NCI-H1092 treated with DMSO at 0.1 percent for 48 hours (cell line): Measurements from ENCODE around the gene CCDC182.
A peak's percentile ranks its signal among the peaks of the same experiment; 100 is the strongest.

ENCODE experiments used
- DNase-seq: peaks from one replicate; lab custom pipeline; 2025; lab: John Stamatoyannopoulos, UW

Gene CCDC182

DNA sequence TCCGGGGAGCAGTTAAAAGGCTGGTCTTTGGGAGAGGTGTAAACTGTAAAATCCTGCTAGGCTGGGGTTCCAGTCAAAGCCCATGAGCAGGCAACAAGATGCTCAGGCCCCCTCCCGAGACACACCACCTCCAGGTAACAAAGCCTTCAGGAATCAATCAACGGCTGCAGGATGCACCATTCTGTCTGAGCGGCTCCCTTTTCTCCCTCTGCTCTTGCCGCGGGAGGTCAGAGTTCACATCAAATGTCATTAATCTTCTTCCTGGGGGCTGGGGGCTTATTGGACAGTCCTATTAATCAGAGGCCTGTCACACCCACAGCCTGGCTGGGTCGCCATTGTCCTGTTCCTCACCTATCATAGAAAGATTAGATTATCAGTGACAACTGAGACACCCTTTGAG, 11.9 kb upstream of the CCDC182 start:
- no peak for DNase-seq

GRCh38 chr17:57755480-57756070, 10.5 kb upstream of the CCDC182 start:
- peak; percentile 27 for DNase-seq

DNA sequence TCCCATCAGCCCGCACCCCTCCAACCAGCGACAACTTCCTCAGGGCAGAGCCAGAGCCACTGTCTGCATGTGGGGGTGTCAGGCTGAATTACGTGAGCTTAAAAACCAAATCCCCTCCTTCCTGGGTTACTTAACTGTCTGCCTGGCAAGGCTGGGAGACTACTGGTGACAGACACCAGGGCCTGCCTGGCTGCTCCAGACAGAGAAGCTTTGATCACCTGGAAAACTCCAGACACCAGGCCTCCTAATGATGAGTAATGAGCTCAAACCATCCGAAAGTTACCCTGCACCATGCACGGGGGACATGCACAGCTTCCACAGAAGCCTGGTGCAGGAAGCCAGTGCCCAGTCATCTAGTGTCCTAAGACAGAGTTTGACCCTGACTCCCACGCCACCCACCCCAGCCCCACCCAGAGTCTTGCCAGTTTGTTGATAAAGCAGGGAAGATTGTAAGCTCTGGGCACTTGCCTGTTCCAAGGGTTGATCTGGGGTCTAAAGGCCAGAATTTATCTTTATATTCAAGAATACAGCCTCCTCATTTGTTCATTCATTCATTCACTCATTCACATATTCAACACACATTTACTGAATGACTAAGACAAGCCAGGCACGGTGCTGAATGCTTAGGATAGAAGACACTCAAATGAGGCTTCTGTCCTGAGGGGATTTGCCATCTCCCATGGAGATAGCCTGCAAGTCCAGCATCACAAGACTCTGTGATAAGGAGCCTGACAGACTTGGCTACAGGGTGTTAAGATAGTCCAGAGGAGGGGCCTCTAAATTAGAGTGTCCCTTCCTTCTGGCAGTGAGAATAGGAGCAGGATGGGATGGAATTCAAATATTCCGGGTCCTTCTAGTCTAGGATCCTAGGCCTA, 7.2 kb upstream of the CCDC182 start:
- DNase-seq, result no peak

- DNase-seq, result no peak
Measured at GRCh38 chr17:57751348-57751971, 6.4 kb upstream of the CCDC182 start.

- no peak for DNase-seq
Measured at GRCh38 chr17:57750895-57751294, 5.8 kb upstream of the CCDC182 start.

GRCh38 chr17:57750109-57750871, 5.2 kb upstream of the CCDC182 start:
- no peak for DNase-seq

DNA sequence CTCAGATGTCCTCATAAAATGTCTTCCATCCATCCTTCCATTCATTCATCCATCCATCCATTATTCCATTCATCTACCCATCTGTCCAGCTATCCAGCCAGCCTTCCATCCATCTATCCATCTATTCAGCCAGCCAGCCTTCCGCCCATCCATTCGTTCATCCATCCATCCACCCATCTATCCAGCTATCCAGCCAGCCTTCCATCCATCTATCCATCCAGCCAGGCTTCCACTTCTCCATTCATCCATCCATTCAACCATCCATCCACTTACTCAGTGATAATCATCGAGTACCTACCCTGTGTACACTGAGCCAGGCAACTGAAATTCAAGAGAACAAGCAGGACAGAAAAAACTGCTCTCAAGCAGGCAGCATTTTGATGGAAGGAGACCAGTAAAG, 4.6 kb upstream of the CCDC182 start:
- no peak for DNase-seq

- DNase-seq, result peak; percentile 82
Measured at GRCh38 chr17:57747221-57748017, 2.3 kb upstream of the CCDC182 start.

GRCh38 chr17:57746221-57746620, 1.1 kb upstream of the CCDC182 start:
- no peak for DNase-seq

DNA sequence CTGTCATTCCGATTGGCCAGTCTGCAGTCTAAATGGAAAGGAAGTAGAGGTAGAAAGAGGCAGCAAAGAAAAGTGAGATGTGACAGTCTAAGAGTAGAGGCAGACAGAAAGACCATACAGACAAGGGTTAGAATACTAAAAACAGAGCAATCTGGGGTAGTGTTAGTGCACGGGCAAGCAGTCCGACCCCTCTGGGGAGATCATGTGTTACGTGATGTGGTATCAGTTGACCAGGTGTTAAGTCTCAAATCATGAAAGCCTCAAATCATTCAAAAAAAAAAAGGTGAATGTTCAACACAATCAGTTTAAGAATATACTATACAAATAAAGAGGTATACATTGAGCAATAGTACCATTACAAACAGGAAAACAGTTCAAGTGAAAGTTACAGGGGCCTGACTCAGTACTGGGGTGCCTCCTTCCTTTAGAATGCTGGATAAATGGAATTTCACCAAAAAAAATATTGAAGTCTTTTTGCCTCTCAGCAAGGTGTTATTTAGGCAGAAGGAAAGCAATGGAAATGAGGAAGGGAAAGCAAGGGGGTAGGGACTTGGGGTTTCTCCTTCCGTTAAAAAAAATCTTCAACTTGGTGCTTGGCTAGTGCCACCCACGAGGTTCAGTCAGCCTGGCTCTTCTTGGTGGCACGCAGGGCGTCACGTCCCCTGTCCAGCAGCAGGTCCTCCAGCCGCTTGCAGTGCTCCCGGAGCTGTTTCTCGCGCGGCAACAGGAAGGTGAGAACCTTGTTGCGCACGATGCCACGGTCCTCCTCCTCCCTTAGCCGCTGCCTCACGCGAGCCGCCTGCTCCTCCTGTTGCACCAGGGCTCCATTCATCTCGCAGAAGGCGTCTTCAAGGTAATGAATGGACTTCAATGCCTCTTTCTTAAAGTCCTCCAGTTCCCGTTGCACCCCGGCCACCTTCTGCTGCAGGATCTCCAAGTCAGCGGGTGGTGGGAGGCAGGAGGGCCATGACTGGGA, 616 bp downstream of the CCDC182 start:
- DNase-seq, result no peak

- no peak for DNase-seq
Measured at GRCh38 chr17:57740235-57740528, 4.9 kb downstream of the CCDC182 start.

DNA sequence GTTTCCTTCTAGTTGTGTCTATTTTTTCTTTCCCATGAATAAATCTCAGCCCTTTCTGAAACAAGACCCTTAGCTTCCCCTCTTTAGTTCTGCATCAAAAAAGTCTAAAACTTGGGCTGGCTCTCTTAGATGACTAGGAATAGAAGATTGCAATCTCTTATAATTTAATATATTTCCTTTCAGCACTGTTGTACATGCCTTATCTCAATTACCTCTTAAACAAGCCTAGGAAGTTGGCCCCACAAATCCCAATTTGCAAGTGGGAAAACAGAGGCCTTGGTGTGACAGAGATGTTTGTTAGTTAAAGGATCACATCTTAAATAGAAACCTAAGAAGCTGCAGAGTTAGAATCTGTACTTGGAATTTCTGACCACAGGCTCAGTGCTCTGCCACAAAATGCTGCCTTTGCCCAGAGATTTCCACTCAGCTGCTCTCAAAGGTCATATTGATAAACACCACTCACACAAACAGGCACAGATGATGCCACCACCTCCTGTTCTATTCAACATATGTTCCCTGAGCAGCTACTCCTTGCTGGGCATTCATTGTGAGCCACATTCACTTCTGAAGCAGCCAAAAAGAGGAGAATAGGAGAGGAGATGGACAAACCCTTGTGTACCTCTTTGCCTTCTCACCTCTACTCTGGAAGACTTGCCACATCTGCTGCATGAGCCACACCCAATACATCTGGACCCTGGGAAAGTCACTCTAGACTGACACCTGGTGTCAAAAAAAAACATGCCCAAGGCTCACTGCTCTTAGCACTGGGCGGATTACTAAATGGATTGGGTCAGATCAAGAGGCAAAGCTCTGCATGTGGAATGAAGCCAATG, 5.5 kb downstream of the CCDC182 start:
- peak; percentile 31 for DNase-seq

DNA sequence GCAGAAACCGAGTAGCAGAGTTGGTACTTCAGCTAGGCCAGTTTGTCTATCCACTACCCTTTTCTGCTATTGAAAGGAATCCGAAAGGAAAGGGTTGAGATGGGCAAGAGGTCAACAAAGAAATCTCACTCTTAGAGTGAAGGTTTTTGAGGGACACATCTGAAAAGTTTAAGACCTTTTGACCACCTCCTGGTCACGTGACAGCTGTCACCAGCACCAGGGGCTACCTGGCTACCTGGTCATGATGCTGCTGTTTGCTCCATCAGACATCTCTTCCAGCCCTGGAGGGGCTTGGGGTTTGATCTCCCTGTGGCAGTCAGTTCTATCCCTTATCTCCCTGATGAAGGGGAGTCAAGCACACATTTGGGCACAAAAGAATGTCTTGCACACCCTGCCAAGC, 7.6 kb downstream of the CCDC182 start:
- no peak for DNase-seq

DNA sequence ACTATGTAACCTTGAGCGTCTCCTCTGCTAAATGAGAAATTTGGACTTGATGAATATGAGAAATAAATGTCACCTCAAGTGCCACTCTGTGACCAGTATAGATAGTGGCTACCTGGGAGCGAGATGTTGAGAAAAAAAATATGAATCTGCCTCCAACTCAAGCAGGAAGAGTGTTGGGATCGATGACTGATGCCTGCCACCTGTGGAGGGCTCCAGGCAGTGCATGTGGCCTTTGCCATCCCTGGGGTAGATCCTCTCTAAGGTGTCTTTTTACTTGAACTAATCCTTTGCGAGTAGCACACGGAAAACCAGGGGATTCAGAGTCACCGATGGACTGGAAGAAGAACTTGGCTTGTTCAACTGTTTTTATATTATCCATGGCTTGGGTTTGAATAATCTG, 9.4 kb downstream of the CCDC182 start:
- DNase-seq, result no peak

GRCh38 chr17:57735230-57735629, 9.9 kb downstream of the CCDC182 start:
- DNase-seq, result no peak

DNA sequence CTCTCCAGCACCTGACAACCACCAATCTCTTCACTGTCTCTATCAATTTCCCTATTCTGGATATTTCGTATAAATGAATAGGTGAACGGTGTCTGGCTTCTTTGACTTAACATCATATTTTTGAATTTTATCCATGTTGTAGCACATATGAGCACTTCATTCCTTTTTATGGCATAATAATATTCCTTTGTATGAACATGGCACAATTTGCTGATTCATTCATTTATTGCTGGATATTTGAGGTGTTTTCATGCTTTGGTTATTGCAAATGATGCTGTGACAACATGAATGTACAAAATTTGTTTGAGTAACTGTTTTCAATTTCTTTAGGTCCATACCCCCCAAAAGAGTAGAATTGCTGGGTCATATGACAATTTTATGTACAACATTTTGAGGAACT, 12.0 kb downstream of the CCDC182 start:
- no peak for DNase-seq

DNA sequence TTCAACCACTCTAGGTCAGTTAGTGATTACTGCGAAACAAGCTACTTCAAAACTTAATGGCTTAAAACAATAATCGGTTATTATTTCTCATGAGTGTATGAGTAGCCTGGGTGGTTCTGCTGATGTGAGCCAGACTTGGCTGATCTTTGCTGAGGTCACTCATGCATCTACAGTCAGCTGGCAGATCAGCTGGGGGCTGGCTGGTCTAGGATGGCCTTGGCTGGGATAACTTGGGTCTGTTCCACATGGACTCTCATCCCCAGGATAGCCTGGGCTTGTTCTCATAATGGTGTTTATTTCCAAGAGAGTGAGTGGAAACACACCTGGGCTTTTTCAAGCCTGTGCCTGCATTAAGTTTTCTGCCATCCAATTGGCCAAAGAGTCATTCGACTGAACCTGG, 13.0 kb downstream of the CCDC182 start:
- peak; percentile 57 for DNase-seq

GRCh38 chr17:57730026-57730701, 14.9 kb downstream of the CCDC182 start:
- DNase-seq, result no peak

DNA sequence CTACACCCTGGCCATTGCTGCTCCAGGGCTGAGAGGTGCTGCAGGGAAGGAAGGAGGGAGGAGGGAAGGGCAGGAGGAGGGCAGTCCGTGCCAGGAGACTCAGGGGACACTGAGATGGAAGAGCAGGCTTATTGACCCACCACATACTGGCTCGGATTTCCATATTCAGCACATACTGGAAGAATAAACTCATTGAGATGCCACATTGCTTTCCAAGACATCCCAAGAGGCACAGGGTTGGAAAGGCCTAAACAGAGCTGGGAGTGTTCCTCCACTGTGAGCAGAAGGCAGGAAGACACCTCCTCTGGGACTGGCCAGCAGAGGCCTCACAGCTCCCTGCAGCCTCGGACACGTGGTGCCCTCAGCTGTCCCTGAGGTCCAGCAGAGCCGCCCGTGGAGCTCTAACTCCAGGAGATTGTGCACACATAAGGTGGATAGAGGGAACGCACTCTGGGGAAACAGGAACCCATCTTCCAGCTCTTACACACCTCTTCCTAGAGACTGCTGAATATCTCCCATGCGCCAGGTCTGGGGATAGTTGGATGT, 17.4 kb downstream of the CCDC182 start:
- no peak for DNase-seq
